Measurements from ENCODE around the gene CLEC2L.

CLEC2L gene

DNA sequence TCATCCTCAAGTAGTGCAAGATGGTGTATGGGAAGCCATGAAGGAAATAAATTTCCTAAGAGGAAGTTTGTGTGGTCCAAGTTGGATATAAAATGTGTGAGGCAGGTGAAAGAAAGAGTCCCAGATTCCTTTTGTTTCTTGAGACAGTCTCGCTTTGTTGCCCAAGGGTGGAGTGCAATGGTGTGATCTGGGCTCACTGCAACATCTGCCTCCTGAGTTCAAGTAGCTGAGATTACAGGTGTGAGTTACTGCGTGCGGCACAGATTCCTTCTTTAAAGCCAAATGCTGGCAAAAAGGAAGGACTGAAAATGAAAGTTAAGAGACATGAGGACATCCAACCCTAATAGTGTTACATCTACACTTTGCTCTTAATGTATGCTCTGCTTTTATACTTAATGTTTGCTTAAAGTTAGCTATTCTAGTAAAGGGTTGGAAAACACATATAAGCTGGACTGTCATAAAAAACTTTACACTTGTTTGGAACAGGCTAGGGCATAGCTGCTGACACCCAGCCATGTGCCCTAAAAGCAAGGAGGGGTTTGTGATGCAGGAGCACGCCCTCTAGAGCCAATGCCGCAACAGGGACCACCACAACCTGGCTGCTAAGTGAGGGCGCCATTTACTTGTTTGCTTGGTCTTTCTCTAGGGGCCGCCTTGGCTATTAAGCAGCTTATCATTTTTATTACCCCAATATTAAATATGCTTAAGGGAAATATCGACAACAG, 34.5 kb downstream of the CLEC2L start:
- ATAC-seq: no peak

DNA sequence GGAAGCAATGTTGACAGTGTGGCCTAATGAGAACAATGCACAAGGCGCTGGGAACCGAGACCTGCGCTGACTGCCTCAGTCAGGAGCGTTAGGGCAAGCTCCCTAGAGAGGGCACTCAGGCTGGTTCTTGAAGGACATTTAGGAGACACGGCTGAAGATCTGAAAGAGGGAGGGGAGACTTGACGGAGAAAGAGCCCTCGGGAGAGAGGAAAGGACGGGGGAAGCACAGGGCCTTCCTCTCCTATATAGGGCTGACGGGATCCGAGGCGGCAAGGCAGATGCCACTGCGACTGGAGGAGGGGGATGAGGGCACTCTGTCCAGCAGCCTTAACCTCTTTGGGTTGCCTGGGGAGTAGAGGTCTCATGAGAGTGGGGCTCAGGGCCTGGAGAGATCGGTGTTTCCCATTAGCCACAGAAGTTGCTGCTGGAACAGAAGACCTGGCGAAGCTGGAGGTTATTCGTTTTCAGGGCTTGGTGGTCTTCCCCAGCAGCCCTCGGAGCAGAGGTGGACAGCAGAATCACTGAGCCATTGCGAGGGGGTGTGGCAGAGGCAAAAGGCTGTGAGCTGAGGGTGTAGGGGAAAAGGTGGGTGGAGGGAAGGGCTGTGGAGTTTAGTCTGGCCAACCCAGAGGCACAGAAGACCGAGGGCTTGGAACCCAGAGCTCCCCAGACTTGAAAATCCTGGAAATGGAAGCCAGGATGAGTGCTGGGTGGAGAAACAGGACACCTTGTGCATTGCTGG, 36.0 kb downstream of the CLEC2L start:
- no peak for ATAC-seq

DNA sequence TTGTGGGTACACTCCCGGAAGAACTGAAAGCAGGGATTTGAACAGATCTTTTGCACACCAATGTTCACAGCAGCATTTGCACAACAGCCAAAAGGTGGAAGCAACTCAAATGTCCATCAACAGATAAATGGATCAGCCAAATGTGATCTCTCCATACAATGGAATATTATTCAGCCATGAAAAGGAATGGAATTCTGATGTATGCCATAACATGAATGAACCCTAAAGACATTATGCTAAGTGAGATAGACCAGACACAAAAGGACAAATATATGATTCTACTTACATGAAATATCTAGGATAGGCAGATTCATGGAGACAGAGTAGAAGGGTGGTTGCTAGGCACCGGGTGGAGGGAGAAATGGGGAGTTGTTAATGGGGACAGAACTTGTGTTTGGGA, 36.7 kb downstream of the CLEC2L start:
- no peak for ATAC-seq

DNA sequence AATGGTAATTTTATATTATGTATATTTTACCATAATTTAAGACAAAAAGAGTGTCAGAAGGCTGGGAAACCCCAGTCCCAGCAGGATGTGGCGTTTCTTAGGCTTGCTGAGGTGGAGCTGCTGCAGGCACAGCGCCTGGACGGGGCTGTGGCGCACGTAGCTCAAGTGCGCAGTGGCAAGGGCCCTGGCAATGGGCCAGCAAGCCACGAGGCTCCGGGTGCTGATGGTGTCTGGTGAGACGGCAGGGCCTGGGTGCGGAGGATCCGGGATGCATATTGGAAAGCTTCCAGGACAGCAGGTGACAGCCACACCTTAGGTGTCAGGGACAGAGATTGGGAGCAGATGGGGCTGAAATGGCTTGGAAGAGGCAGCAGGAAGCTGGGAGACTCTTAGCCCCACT, 37.2 kb downstream of the CLEC2L start:
- no peak for ATAC-seq

DNA sequence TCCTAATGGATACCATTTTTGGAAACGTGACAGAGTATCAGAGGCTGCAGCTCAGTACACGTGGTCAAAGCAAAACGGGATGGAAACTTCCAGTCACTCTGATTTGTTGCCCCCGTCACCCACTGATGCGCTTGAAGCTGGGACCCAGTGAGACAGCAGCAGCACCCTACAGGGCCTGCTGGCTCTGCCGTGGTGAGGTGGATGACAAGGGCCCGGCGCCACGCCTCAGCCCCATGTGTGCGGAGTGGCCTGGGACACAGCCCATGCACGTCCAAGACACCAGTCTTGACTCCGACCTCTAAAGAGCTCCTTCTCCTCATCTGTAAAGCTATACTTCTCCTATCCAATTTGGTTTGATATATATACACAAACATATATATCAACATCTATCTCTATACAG, 39.0 kb downstream of the CLEC2L start:
- ATAC-seq: no peak

DNA sequence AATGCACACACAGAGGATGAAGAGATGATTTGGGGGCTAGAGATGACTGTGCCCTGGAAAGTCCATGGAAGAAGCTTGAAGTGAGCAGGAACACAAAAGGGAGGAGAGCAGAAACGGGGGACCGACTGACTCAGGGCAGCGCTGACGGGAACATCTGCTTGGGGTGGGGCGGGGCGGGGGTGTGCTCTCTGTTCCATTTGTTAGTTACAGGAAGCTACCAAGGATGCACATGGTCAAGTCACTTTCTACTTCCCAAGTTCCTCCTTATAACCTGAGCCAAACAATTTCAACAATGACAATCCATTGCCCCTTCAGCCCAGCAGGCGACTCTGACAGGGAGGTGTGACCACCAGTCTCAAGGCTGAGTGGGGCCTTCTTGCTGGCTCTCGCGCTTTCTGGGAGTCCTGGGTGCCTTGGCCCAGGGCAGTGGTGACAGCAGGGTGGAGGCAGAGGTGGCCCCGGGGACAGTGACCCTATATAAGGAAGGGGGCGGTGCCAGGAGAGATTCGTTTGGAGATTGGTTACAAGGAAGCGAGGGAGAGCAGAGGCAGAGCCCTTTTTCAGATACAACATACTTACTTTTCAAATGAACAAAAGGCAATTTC, 39.6 kb downstream of the CLEC2L start:
- no peak for ATAC-seq

DNA sequence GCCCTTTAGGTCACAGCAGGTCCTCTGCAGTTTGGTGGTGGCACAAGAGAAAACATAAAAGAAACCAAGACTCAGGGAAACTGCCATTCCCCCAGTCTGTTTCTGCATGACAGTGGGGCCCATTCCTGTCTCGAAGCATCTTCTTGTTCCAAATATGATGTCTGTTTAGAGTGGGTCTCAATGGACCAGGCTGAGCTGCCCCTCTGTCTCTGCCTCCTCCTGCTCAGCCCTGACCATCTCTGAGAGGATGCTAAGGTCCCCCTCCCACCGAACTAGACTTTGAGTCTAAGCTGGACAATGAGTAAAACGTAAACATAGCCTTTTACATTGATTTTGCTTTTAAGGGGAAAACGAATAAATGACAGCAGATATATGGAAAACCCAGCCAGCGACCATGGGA, 40.4 kb downstream of the CLEC2L start:
- ATAC-seq: no peak

DNA sequence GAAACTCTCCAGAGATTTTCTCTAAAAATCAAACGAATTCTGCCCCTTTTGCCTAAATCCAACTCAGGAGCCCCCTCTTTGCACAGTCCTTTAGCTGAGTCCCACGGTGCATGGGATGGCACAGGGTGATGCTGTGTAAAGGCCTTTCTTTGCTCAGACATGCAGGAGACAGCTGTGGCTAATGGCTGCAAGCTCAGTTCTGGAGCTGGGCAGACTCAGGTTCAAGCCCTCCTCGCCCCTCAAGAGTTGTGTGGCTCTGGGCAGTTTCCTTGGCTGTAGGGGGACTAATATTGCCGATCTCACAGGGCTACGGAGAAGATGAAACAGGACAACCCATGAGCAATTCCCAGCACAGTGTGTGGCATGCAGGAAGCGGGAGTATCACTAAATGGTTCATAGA, 42.6 kb downstream of the CLEC2L start:
- ATAC-seq: no peak

DNA sequence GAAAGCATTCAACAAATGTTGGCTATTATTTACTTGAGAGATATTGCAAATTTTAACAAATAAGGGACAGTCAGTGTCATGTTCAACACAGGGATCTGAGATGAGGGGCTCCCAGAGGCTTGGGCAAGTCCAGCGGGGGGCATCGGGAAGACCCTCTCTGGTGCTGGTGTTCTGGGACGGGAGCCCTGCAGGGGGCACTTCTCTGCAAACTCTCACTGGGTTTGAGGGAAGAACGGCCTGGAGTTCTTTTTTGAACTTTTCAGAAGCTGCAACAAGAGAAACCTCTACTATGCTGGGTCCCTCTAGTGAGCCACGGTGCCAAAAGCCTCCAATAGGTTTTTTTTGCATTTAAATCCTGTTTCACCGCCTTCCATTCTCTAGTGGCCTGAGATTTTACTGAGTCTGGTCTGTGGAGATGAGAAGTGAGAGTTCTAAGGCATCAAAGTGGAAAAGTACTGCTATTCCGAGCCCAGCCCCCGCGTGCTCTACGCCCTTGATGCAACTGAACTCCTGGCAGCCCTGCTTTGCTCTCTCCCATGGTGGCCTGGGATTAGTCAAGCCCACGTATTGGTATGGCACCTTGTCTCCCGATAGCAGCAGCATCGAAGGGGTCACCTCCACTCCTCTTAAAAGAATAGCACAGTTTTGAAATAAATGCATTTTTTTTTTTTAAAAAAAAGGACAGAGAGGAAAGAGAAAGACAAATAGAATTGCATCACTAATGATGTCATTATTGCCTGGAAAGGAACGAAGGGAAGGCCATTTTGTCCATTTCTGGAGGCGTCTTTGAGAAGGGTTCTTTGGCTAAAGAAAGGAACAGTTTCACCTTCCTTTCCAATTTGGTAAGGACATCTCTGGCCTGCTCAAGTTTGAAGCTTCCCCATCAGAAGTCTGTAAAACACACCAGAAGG, 43.5 kb downstream of the CLEC2L start:
- no peak for ATAC-seq

DNA sequence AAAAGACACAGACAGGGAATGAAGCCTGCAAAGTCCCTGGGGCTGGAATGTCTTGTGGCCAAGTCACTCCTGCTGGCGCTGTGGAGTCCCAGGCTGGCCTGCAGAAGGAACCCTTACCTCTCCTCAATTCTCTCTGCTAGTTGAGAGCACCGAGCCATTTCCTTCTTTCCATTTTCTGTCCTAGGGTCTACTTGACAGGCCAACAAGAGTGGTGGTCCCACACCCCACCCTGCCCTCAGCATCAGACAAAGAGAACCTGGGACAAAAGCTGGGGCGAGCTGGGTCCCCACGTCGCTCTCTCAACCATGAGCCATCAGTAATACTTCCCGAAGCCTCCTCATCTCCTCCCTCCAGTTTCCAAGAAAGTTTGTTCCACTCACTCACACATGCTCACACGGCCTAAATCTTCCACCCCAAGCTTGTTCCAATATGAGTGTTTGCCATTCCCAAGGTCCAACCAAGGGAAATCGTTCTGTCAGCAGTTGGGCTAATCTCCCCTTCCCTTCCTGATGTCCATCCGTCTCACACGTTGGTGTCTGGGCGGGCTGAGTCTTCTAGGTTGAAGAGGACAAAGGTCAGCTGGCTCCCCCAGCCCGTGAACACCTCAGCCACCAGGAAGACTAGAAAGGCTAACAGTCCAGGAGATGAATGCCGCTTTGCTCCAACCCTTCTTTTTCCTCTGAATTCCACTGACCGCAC, 44.3 kb downstream of the CLEC2L start:
- no peak for ATAC-seq

DNA sequence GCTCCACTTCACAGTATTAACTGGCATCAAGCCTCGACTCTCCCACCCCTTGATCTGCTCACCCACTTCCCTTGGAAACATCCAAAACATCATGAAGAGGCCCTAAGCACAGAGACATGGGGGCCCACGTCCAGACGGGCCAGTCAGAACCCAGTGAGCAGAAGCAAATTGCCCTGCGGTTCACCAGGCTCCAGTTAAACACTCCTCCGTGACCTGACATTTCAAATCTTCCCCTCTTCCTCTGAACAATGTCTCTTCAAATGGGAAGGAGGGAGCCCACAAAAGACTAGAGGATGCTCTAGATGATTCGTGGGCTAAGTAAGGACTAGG, 44.8 kb downstream of the CLEC2L start:
- ATAC-seq: no peak

DNA sequence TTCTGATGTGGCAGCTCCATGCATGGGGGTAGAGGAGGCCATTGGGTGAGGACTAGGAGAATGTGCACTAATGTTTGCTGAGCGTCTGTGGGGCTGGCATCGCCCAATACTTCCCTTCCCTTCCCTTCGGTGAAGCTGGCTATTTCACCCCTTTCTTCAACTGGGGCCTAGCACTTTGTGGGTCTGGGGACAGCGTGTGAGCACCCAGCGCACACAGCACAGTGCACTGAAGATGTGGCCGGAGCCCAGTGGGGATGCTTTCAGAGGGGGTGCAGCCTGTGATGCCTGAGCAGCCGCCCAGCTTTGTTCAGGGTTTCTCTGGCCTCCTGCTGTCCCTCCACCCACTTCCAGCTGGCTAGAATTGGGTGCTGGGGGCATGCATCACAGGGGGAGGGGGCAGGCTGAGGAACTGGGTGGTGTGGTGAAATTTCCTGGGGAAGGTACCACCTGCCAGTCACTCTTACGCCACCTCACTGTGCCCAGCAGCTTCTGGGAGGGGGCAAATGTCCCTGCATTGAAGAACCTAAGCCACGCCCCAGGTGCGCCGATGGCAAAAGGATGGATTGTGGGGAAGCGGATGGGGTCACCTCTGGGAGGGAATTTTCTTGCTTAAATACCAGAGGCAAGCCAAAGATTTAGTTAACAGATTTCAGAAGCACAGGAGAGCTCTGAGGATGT, 45.5 kb downstream of the CLEC2L start:
- no peak for ATAC-seq

DNA sequence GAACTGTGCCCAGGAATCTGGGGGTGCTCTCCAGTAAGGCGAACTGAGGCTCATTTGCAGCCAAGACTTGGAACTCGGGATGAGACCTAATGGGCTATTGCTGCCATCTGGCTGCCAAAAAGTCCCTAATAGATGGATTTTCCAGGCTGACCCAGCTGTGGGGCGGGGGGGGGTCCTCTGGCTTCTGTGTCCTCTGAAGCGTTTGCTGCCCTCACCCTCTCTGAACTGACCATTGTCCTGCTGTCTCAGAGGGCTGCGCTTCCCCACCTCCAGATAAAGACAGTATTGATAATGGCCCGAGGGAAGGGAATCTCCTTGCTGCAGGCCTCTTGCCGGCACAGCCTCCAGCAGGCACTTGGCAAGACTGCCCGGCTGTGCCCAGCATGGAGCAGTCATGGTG, 46.6 kb downstream of the CLEC2L start:
- ATAC-seq: no peak

DNA sequence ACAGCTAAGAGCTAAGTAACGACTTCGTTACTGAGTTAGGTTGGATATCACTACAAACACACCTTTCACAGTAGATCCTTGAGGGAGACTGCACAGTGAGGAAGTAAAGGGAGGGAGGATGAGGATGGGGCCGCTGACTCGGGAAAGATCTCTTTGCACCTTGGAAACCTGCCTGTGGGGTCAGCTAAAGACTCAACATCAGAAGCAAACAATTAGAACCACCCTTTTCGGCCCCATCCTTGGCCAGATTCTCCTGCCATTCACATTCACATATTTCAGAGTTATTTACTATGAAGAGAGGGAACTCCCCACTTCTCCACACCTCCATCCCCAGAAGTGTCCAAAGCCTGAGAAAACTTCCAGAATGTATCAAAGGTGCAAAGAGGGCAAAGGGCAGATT, 47.1 kb downstream of the CLEC2L start:
- ATAC-seq: no peak

DNA sequence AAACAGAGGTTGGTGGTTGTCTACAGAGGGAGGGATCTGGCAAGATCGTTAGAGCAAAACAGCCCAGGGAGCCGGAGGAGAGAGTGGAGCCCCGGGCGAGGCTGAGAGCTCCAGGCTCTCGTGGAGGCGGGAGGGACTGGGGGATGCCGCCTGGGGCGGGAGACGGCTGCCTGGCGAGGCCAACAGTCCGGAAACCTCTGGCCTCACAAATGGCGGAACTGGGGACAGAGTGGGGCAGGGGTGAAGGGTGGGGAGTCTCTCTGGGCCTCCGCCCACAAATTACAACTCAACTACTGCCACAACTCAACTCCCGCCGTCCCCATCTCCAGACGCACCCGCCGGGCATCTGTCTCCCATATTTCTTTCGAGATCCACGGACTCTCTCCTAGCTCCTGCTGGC, 47.7 kb downstream of the CLEC2L start:
- ATAC-seq: no peak

DNA sequence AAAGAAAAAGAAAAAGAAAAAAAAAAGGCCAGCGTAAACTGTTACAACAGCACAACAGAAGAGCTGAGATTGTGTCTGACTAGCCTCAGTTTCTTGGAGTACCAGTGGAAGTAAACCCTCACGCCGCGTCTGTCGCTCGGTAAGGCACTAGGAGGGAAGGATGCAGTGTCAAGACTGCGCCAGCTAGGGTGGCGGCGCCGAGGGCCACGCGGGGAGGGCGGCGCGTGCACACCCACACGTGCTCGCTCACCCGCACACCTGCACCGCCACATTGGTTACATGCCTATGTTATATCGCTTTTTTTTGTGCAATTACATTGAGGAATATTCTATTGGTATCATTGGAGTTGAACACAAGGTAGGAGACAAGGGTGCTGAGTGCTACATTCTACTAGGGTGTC, 48.2 kb downstream of the CLEC2L start:
- no peak for ATAC-seq

DNA sequence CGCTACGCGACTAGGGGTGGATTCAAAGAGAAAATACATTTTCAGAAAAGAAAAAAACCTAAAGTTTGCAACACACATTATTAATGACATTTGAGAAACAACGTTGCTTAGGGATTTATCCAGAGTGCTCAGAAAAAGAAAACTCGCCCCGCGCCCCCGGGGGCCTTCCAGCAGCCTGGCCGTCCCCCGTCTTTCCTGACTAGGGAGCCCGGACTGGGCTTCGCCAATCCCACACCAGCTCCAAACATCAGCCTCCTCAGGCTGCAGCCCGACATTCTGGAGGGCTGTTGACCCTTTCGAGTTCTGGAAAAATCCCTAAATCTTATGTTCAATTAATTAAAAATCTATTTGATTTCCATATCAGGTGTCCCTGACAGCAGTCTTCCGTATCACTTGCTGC, 48.6 kb downstream of the CLEC2L start:
- no peak for ATAC-seq

DNA sequence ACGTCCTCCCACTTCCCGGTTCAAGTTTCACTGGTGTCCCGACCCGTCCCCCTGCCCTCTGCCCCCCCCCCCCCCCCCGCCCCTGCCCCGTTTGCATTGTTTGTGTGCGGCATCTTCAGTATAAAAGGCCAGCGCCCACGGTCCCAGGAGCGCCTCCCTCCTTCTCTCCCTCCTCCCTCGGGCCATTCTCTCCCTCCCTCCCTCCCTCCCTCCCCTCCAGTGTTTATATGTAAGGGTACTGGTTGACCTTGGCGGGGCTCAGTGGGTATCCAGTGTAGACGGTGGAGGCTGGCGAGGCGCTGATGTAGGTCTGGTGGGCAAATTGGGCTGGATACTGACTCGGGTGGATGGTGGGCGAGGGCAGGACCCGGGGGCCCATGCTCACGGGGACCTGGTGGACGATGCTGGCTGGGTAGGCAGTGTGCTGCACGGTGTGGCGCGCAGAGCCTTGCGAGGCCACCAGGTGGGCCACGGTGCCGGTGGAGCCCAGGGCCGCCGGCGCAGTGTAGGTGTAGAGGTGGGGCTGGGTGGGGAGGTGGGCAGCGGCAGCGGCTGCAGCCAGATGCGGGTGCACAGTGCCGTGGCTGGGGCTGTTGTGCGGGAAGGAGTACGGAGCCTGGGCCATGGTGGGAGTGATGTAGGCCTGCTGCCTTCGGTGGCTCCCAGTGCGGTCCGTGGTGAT, 49.4 kb downstream of the CLEC2L start:
- ATAC-seq: no peak

DNA sequence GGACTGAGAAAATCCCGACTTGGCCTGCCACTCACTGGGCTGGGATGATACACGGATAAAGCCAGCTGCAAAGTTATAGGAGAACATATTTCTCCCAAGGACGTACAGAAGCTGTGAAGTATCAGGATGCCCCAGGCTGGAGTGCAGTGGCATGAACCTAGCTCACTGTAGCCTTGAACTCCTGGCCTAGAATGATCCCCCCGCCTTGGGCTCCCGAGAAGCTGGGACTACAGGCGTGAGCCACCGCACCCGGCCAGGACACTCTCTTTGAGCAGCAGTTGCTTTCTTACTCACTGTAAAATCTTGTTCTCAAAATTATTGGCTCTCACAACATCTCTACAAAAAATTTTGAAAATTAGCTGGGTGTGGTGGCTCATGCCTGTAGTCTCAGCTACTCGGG, 50.4 kb downstream of the CLEC2L start:
- ATAC-seq: no peak

DNA sequence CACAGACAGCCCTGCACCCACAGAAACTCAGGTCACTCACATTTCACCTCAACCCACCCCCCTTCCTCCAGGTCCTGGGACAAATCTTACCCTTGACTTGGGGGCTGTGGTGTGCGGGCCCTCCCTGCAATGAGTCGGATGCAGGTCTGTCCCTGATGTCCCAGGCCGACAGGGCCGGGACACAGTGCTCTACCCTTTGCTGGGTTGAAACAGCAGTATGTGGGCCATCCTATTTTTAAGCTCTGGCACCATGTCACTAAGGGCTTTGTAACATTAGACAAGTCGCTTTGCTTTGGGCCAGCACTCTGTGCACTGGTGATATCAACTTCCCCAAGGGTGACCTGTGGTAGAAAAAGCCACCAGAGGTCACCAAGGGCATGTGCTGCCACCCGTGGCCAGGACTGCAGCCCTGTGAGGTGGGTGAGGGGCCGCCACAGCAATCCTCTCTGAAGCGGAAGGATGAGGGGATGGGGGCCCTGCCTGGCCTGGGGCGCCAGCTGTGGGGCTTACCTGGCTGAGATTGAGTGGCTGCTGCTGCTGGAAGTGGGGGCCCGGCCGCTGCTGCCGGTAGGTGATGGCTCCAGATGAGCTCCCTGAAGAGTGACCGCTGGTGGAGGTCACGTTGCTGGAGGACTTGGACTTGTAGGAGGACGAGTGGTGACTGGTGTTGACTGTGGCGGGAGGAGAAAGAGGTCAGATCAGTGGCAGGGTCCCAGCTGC, 51.3 kb downstream of the CLEC2L start:
- ATAC-seq: no peak

DNA sequence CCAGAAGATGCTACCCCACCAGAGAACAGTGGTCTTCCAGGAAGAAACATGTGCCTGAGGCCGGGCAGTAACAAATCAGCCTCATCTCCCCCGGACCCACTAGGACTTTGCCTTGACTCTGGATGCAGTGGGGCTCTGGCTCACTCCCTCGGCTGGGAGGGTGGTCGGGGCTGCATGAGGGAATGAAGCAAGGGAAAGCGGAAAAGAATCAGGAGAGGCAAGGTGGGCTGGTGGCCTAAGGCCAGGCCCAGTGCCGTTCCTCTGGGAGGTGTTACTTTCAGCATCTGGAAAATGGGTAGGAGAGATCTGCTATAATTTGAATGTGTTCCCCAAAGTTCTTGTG, 51.8 kb downstream of the CLEC2L start:
- ATAC-seq: no peak
